WTC11 (cell line): ENCODE measurements around the gene CYP3A5. TPM values are rescaled to one million over a fixed set of nuclear protein-coding genes. Genes with fewer than 3 reads are reported as not detected.

ENCODE experiments used
- ATAC-seq: fragments of 200-7000 bp; cut with Tn5 transposase; 2 replicates; pipeline ENCODE4 v1.10.0; 2021; ENCODE audit warnings: mild to moderate bottlenecking, moderate library complexity
- CTCF ChIA-PET: fragments of 300-600 bp; sonication (Branson Sonifier 250); formaldehyde crosslinking; loops from one replicate; lab custom pipeline; 2021; ENCODE audit warnings: antibody characterized with exemption; lab: Charles Lee
- POLR2A ChIA-PET: fragments of 350-600 bp; sonication (Branson Sonifier 250); formaldehyde crosslinking; loops from one replicate; lab custom pipeline; 2021; ENCODE audit warnings: antibody characterized with exemption; lab: Charles Lee
- DNase-seq: peaks from one replicate; pipeline ENCODE4 v3.0.0; 2021; ENCODE audit warnings: low spot score
- H3K27ac Mint-ChIP-seq: 2 replicates; pipeline ENCODE4 v1.8.0; 2021; ENCODE audit warnings: mixed read lengths
- H3K27me3 Mint-ChIP-seq: 2 replicates; pipeline ENCODE4 v1.8.0; 2021; ENCODE audit warnings: low read depth, mild to moderate bottlenecking, moderate library complexity, mixed read lengths
- H3K36me3 Mint-ChIP-seq: 2 replicates; pipeline ENCODE4 v1.8.0; 2021; ENCODE audit warnings: mixed read lengths
- H3K4me1 Mint-ChIP-seq: 2 replicates; pipeline ENCODE4 v1.8.0; 2022; ENCODE audit warnings: mixed read lengths
- H3K4me3 Mint-ChIP-seq: 2 replicates; pipeline ENCODE4 v1.8.0; 2021; ENCODE audit warnings: mild to moderate bottlenecking, moderate library complexity, mixed read lengths
- H3K9me3 Mint-ChIP-seq: 2 replicates; pipeline ENCODE4 v1.8.0; 2021; ENCODE audit warnings: mixed read lengths
- CREM ChIP-seq: sonication (generic); formaldehyde crosslinking; IDR thresholded peaks from 2 replicates; pipeline ENCODE4 v1.8.1; 2022; ENCODE audit warnings: mild to moderate bottlenecking, missing genetic modification reagents, moderate library complexity
- E2F1 ChIP-seq: sonication (generic); formaldehyde crosslinking; IDR thresholded peaks from 2 replicates; pipeline ENCODE4 v1.8.0; 2022; ENCODE audit warnings: mild to moderate bottlenecking, missing genetic modification reagents
- E2F4 ChIP-seq: sonication (generic); formaldehyde crosslinking; IDR thresholded peaks from 2 replicates; pipeline ENCODE4 v1.8.1; 2022; ENCODE audit warnings: low read depth, mild to moderate bottlenecking, moderate library complexity, missing genetic modification reagents, borderline replicate concordance
- ELF4 ChIP-seq: sonication (generic); formaldehyde crosslinking; IDR thresholded peaks from 2 replicates; pipeline ENCODE4 v1.8.1; 2022; ENCODE audit warnings: low read depth, mild to moderate bottlenecking, moderate library complexity, missing genetic modification reagents
- FOXJ3 ChIP-seq: sonication (generic); formaldehyde crosslinking; IDR thresholded peaks from 2 replicates; pipeline ENCODE4 v1.9.0; 2021; ENCODE audit warnings: missing genetic modification reagents, mild to moderate bottlenecking, borderline replicate concordance
- FOXK1 ChIP-seq: sonication (generic); formaldehyde crosslinking; IDR thresholded peaks from 2 replicates; pipeline ENCODE4 v1.8.0; 2022; ENCODE audit warnings: mild to moderate bottlenecking, moderate library complexity, missing genetic modification reagents
- FOXP4 ChIP-seq: sonication (generic); formaldehyde crosslinking; IDR thresholded peaks from 2 replicates; pipeline ENCODE4 v1.8.0; 2022; ENCODE audit warnings: mild to moderate bottlenecking, missing genetic modification reagents
- HMGA2 ChIP-seq: fragments of 250-450 bp; sonication (Bioruptor Pico); IDR thresholded peaks from 2 replicates; pipeline ENCODE4 v1.4.0; 2021; ENCODE audit warnings: mild to moderate bottlenecking, moderate library complexity
- JUN ChIP-seq: sonication (generic); formaldehyde crosslinking; IDR thresholded peaks from 2 replicates; pipeline ENCODE4 v1.8.0; 2023; ENCODE audit warnings: mild to moderate bottlenecking, missing genetic modification reagents
- NR2C2 ChIP-seq: sonication (generic); formaldehyde crosslinking; IDR thresholded peaks from 2 replicates; pipeline ENCODE4 v1.8.0; 2022; ENCODE audit warnings: mild to moderate bottlenecking, missing genetic modification reagents
- OVOL2 ChIP-seq: fragments of 250-450 bp; sonication (Bioruptor Pico); IDR thresholded peaks from 2 replicates; pipeline ENCODE4 v1.9.0; 2021; ENCODE audit warnings: mild to moderate bottlenecking, borderline replicate concordance
- RORB ChIP-seq: fragments of 250-450 bp; sonication (Bioruptor Pico); IDR thresholded peaks from 2 replicates; pipeline ENCODE4 v1.9.0; 2021; ENCODE audit warnings: mild to moderate bottlenecking
- SMAD3 ChIP-seq: sonication (generic); formaldehyde crosslinking; IDR thresholded peaks from 2 replicates; pipeline ENCODE4 v1.8.0; 2022; ENCODE audit warnings: missing genetic modification reagents, mild to moderate bottlenecking, borderline replicate concordance
- SMAD4 ChIP-seq: sonication (generic); formaldehyde crosslinking; IDR thresholded peaks from 2 replicates; pipeline ENCODE4 v1.8.0; 2022; ENCODE audit warnings: mild to moderate bottlenecking, missing genetic modification reagents
- STAT6 ChIP-seq: sonication (generic); formaldehyde crosslinking; conservative IDR thresholded peaks from 2 replicates; pipeline ENCODE4 v1.8.1; 2023; ENCODE audit warnings: mild to moderate bottlenecking, low read depth, missing genetic modification reagents, moderate library complexity
- TCF7 ChIP-seq: sonication (generic); formaldehyde crosslinking; IDR thresholded peaks from 2 replicates; pipeline ENCODE4 v1.8.0; 2022; ENCODE audit warnings: mild to moderate bottlenecking, low read depth, missing genetic modification reagents, moderate library complexity
- TEAD4 ChIP-seq: sonication (generic); formaldehyde crosslinking; IDR thresholded peaks from 2 replicates; pipeline ENCODE4 v1.8.0; 2022; ENCODE audit warnings: mild to moderate bottlenecking, missing genetic modification reagents
- ZNF512 ChIP-seq: sonication (generic); formaldehyde crosslinking; IDR thresholded peaks from 2 replicates; pipeline ENCODE4 v1.8.1; 2022; ENCODE audit warnings: missing genetic modification reagents, borderline replicate concordance
- total RNA-seq: library from RNA; stranded (reverse); gene quantifications from 3 replicates; pipeline ENCODE4 v1.2.3, GENCODE V29; 2021
- TF ChIP-seq, protein P1 (sequence below): fragments of 250-450 bp; sonication (Bioruptor Pico); conservative IDR thresholded peaks from 2 replicates; pipeline ENCODE4 v1.9.0; 2021; ENCODE audit warnings: mild to moderate bottlenecking
- TF ChIP-seq, protein P2 (sequence below): sonication (generic); formaldehyde crosslinking; IDR thresholded peaks from 2 replicates; pipeline ENCODE4 v1.8.0; 2023; ENCODE audit warnings: missing genetic modification reagents, mild to moderate bottlenecking, borderline replicate concordance

CYP3A5 gene
- total RNA-seq, 1 experiment from 2014 or later = 0.39 TPM

DNA sequence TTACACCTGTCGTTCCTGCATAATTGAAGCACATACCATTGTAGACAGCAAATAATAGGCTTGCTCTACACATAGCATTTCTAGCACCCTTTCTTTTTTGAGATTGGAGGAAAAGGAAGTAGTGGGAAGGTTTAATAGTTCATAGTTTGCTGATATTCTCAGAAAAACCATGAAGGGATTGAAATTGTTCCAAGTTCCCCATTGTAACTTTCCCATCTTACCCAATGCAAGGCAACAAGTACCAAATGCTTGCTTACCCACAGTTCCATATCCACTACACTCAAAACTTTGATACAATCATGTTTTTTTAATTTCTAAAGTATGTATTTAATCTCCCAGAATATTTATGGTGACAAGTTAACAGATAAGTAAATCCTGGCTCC is 13.8 kb downstream of the CYP3A5 start:
- no peaks in the 10 kb centered on the region for H3K4me1 Mint-ChIP-seq
- TF ChIP-seq SMAD3 = no peak
- no peak for TF ChIP-seq TEAD4
- TF ChIP-seq HMGA2 (CRISPR knock-in tag) = no peak
- TF ChIP-seq FOXJ3 (CRISPR knock-in tag) = no peak
- no peak for TF ChIP-seq ZNF512 (CRISPR knock-in tag)
- no peak for TF ChIP-seq TCF7 (CRISPR knock-in tag)
- TF ChIP-seq E2F1 (CRISPR knock-in tag) = no peak
- no peak for TF ChIP-seq FOXK1 (CRISPR knock-in tag)
- TF ChIP-seq, protein P1, sequence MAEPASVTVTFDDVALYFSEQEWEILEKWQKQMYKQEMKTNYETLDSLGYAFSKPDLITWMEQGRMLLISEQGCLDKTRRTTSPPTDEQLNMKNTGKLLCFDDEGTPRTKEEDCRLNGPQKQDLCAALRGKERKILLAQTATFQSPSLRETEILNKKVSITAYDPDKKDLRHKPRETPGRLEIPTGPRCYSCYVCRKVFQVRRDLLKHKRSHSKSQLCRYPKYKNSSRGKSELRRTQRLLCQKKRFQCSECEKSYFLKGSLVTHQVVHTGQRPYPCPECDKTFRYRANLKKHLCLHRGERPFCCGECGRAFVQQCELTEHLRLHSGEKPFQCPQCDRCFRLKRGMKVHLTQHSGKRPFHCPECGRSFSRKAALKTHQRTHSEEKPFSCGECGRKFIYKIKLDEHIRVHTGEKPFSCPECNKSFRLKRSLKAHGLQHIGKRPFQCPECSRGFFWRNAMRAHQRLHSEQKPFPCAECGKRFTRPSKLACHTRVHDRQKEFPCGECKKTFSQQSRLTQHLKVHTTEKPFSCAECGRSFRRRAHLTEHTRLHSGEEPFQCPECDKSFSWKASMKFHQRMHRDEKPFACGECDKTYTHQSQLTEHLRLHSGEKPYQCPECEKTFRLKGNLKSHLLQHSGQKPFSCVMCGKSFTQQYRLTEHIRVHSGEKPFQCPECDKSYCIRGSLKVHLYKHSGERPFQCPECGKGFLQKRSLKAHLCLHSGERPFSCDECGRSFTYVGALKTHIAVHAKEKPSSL (CRISPR knock-in tag) = no peak
- TF ChIP-seq NR2C2 (CRISPR knock-in tag) = no peak
- TF ChIP-seq ELF4 (CRISPR knock-in tag) = no peak
- no peak for TF ChIP-seq OVOL2 (CRISPR knock-in tag)
- TF ChIP-seq, protein P2, sequence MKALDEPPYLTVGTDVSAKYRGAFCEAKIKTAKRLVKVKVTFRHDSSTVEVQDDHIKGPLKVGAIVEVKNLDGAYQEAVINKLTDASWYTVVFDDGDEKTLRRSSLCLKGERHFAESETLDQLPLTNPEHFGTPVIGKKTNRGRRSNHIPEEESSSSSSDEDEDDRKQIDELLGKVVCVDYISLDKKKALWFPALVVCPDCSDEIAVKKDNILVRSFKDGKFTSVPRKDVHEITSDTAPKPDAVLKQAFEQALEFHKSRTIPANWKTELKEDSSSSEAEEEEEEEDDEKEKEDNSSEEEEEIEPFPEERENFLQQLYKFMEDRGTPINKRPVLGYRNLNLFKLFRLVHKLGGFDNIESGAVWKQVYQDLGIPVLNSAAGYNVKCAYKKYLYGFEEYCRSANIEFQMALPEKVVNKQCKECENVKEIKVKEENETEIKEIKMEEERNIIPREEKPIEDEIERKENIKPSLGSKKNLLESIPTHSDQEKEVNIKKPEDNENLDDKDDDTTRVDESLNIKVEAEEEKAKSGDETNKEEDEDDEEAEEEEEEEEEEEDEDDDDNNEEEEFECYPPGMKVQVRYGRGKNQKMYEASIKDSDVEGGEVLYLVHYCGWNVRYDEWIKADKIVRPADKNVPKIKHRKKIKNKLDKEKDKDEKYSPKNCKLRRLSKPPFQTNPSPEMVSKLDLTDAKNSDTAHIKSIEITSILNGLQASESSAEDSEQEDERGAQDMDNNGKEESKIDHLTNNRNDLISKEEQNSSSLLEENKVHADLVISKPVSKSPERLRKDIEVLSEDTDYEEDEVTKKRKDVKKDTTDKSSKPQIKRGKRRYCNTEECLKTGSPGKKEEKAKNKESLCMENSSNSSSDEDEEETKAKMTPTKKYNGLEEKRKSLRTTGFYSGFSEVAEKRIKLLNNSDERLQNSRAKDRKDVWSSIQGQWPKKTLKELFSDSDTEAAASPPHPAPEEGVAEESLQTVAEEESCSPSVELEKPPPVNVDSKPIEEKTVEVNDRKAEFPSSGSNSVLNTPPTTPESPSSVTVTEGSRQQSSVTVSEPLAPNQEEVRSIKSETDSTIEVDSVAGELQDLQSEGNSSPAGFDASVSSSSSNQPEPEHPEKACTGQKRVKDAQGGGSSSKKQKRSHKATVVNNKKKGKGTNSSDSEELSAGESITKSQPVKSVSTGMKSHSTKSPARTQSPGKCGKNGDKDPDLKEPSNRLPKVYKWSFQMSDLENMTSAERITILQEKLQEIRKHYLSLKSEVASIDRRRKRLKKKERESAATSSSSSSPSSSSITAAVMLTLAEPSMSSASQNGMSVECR = no peak
- no peak for ATAC-seq
- no peaks in the 10 kb centered on the region for H3K27me3 Mint-ChIP-seq
- ChIA-PET POLR2A (no interaction called here), CTCF (no interaction called here)
- H3K27ac Mint-ChIP-seq = no peak overlapping the region; the same call in 1 of the 2 replicates
- no peak overlapping the region for H3K4me3 Mint-ChIP-seq
- H3K9me3 Mint-ChIP-seq = peaks cover 3% of the 10 kb centered on the region; the same call in 1 of the 2 replicates
- DNase-seq = no peak
- peaks cover 4% of the 10 kb centered on the region for H3K36me3 Mint-ChIP-seq

DNA sequence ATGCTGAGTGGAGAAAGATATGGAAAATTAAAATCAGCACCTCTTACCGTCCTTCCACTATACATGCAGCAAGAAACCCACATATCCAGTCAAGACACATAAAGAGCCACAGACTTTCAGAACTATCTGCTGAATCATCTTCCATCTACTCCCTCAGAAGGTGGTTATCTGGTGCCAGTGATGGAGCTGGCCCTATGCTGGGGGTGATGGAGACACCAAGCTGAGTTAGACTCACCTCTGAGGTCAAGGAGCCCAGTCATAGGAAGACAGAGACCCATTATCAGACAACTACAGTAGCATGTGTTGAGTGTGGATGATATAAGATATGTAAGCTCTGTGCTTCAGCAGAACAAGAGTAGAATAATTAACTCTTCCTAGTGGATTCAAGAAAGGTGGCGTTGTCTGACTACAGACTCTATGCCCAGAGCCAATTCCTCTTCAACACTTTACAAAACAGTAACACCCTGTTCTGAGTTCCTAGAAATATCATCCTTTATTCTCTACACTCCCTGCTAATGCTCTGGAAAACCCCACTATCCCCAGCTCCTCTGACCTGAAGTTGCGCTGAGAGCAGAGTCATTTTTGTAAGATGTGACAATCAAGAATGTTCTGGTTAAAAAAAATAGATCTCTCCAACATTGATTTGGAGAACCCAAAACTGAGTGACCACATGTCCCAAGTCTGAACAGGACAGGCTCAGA is 14.3 kb downstream of the CYP3A5 start:
- Mint-ChIP-seq H3K27me3 (no peaks in the 10 kb centered on the region), H3K27ac (no peak overlapping the region), H3K9me3 (peaks cover 7% of the 10 kb centered on the region), H3K36me3 (peaks cover 8% of the 10 kb centered on the region), H3K4me3 (no peak overlapping the region), H3K4me1 (no peaks in the 10 kb centered on the region)
- ChIA-PET CTCF (no interaction called here), POLR2A (no interaction called here)
- DNase-seq = no peak
- no peak for ATAC-seq
- no peak for TF ChIP-seq RORB
- TF ChIP-seq FOXP4 (CRISPR knock-in tag) = no peak
- no peak for TF ChIP-seq SMAD4 (CRISPR knock-in tag)
- TF ChIP-seq STAT6 (CRISPR knock-in tag) = no peak
- TF ChIP-seq CREM (CRISPR knock-in tag) = no peak
- TF ChIP-seq TEAD4 = no peak
- TF ChIP-seq JUN (CRISPR knock-in tag) = no peak
- TF ChIP-seq E2F4 (CRISPR knock-in tag) = no peak
